ENCODE measurements around the gene MT1X.
A peak's percentile ranks its signal among the peaks of the same experiment; 100 is the strongest.

Gene MT1X

DNA sequence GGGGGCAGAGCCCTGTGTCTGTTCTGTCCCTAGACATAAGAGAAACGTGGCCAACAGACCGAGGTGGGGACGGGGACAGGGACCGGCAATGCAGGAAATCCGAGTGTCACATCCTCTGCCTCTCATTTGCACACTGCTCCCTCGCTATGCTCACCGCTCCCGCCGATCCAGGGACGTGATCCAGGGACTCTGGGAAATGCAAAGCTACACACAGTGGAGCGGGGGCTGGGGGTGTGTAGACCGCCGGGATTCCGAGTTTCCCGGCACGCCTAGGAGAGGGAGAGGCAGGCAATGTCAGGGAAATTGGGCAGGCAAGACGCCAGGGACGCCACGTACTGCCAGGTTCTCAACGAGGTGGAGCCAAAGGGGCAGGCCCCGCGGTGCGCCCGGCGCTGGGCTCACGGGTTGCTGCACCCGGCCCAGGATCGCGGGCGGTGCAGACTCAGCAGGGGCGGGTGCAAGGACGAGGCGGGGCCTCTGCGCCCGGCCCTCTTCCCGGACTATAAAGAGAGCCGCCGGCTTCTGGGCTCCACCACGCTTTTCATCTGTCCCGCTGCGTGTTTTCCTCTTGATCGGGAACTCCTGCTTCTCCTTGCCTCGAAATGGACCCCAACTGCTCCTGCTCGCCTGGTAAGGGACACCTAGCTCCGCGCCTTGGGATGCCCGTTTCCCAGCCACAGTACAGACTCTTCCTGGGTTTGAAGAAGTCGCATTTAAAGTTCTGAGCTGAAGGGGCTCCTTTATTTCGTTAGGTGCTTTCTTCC lies at the start of gene MT1X:
TSS of gene MT1X (plus strand) at position 532 of the 764 bp plus-strand sequence. CDS start at position 603, 71 bp downstream.
- peak; percentile 50 to 93 for DNase-seq

DNA sequence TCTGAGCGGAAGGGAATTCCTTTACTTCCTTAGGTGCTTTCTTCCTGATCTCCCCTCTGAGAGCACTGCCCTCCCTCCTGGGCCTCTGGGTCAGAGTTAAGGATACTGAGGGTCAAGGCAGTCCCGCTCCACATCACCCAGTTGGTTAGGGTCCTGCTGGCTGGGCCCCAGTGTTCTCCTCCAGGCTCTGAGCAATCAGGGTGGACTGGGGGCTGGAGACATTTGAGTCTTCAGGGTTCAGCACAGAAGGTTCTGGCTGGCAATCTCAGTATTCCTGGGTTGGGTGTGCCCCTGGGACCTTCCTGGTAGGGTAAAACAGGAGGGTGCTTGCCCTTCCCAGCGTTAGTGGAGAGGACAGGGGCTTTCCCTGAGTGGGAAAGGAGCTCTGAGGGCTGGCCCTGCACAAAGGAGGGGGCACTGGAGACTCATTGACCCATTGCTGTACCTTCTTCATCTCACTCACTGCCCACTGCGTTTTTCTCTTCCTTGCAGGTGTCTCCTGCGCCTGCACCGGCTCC lies 49.4 kb upstream of the MT1X start:
- no peak for DNase-seq

DNA sequence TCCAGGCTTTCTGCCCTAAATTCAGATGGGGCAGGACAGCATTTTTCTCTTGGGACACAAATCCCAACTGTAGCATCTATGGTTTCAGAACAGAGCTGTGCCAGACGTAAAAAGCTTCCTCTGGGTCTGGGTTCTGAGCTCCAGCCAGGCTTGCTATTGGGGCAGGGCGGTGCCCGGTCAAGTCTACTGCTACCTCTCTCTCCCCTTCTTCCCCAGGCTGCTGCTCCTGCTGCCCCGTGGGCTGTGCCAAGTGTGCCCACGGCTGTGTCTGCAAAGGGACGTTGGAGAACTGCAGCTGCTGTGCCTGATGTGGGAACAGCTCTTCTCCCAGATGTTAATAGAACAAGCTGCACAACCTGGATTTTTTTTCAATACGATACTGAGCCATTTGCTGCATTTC lies 48.7 kb upstream of the MT1X start:
- DNase-seq = no peak

DNA sequence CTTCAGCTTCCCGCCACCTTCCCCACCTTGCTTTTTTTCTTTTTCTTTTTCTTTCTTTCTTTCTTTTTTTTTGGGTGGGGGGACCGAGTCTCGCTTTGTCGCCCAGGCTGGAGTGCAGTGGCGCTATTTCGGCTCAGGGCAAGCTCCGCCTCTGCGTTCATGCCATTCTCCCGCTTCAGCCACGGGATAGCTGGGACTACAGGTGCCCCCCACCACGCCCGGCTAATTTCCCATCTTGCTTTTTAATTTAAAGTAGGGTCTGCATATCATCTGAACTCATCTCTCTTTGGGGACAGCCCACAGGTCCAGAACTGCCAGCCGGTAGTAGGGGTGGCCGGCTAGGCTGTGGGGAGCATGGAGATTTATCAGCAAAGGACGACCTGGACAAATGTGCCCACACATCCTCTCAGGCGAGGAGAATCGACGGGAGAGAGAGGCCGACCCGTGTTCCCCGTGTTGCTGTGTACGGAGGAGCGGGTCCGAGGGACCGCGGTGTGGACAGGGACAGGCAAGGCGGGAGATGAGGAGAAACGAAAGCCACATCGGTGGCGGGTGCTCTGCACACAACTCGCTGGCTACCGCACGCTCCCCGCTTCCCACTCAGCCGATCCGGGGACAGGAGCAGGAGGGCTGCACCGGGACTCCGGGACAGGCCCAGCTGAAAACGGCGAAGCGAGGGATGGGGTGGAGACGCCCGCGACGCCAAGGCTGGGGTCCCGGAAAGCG lies 47.4 kb upstream of the MT1X start:
- DNase-seq = no peak

DNA sequence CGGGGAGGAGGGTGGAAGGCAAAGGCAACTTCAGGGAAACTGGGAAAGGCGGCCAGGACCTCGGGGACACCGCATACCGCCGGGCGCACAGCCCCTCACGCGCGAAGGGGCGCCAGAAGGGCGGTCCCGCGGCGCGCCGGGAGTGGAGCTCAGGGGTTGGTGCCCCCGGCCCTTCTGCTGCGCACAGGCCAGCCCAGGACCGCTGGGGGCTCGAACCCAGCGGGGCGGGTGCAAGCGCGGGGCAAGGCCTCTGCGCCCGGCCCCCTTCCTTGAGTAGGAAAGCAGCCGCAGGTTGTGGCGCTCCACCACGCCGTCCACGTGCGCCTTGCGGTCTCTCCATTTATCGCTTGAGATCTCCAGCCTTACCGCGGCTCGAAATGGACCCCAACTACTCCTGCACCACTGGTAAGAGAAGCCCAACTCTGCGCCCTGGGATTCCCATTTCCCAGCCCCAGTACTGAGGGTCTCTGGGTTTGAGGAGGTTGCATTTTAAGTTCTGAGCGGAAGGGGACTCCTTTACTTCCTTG lies 46.8 kb upstream of the MT1X start:
- DNase-seq = no peak

DNA sequence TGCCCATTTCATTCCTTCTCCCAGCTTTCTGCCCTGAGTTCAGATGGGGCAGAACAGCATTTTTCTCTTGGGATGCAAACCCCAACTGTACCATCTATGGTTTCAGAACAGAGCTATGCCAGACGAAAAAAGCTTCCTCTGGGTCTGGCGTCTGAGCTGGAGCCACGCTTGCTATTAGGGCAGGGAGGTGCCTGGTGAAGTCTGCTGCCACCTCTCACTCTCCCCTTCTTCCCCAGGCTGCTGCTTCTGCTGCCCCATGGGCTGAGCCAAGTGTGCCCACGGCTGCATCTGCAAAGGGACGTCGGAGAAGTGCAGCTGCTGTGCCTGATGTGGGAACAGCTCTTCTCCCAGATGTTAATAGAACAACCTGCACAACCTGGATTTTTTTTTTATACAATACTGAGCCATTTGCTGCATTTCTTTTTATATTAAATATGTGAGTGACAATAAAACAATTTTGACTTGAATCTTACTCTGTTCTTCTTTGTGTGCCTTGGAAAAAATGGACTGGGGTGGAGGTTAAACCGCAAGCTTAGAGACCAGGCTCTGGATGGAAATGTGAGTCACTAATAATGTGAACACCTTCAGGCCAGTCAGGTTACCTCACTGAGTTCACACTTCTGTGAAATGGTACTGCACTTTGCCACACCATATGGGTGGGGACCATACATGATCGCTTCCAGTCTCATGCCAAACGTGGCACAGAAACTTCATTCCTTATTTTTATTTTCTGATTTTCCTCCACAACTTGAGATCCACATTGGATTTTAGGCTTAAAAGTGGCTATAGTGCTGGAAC lies 45.5 kb upstream of the MT1X start:
- DNase-seq = no peak

DNA sequence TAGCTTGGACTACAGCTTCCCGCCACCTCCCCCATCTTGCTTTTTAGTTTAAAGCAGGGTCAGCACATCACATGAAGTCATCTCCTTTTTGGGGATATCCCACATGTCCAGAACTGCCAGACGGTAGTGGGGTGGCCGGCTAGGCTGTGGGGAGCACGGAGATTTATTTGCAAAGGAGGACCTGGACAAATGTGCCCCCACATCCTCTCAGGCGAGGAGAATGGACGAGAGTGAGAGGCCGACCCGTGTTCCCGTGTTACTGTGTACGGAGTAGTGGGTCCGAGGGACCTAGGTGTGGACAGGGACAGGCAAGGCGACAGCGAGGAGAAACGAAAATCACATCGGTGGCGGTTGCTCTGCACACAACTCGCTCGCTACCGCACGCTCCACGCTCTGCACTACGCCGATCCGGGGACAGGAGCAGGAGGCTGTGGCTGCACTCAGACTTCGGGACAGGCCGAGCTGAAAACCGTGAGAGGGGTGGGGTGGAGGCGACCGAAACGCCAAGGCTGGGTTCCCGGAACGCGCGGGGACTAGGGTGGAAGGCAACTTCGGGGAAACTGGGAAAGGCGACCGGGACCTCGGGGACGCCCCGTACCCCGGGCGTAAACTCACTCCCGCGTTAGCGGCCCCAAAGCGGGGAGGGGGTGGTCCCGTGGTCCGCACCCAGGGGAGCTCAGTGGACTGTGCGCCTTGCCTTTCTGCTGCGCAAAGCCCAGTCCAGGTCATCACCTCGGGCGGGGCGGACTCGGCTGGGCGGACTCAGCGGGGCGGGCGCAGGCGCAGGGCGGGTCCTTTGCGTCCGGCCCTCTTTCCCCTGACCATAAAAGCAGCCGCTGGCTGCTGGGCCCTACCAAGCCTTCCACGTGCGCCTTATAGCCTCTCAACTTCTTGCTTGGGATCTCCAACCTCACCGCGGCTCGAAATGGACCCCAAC lies 44.2 kb upstream of the MT1X start, which contains the start of gene MT1A:
TSS of gene MT1A (plus strand) at position 853 of the 937 bp plus-strand sequence. CDS start at position 926, 73 bp downstream.
- DNase-seq = no peak

DNA sequence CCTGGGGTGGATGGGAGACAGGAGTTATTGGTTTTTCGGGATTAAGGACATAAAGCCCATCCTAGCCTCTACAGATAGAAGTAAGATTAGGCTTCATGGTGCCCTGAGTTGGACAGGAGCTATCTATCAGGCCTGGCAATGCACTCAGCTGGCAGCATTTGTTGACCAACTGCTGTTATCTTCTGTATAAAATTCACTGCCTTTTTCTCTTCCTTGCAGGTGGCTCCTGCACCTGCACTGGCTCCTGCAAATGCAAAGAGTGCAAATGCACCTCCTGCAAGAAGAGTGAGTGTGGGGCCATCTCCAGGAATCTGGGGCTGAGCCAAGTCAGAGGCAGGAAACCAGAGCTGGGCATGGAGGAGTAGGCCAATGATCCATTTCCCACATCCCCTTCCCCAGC lies 43.2 kb upstream of the MT1X start:
- no peak for DNase-seq

DNA sequence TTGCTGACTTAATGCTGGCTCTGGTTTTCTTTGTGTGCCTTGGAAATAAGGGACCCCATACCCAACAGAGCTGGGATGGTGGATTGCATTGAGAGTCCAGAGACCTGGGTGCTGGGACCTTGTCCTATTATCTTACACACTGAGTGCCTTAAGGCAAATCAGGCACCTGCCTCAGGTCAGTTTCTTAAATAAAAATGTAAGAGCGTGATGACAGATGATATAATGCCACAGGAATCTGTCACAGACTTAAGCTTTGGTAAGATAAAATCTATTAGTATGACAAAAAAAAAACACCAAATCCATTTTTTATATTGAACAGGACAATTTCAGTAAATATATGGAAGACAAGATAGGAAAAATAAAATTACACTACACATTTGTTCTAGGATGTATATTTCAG lies 42.2 kb upstream of the MT1X start:
- DNase-seq = no peak

DNA sequence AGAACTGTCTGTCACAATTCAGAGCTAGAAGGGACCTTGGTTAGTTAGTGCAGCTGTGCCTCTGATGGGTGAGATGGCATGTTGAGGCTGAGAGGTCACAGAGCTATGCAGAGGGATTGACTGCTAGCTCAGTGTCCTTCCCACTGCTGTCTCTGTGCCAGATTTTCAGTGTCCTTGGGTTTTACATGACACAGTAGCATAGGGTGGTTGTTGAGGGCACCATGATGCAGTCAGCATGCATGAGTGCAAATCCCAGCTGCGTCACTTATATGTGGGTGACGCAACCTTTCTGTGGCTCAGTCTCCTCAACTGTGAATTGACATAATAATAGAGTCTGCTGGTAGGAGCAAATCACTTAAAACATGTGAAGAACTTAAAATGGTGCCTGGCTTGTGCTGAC lies 41.1 kb upstream of the MT1X start:
- DNase-seq = no peak

DNA sequence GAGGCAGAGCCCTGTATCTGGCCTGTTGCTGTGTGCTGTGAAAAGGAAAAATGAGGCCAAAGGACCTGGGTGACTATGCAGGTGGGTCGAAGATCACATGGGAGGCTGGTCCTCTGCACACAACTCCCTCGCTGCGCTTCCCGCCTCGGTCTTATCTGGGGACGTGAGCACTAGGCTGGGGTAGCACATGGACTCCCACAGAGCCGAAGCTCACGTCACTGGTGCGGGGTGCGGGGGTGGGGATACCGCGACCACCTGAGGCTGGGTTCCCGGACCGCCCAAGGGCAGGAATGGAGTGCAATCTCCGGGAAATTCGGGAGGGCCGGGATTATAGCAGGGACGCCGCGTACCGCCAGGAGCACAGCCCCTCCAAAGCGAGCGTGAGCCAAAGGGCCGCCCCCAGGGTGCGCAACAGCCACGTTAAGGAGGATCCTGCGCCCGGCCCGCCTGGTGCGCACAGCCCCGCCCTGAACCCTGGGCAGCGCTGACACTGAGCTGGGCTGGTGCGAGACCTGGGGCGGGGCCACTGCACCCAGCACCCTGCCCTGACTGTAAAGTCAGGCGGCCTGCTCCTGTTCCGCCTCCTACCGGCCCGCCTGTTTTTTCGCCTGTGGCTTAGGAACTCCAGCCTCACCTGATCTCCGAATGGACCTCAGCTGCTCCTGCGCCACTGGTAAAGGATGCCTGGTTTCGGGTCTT lies 39.0 kb upstream of the MT1X start:
- DNase-seq = no peak

DNA sequence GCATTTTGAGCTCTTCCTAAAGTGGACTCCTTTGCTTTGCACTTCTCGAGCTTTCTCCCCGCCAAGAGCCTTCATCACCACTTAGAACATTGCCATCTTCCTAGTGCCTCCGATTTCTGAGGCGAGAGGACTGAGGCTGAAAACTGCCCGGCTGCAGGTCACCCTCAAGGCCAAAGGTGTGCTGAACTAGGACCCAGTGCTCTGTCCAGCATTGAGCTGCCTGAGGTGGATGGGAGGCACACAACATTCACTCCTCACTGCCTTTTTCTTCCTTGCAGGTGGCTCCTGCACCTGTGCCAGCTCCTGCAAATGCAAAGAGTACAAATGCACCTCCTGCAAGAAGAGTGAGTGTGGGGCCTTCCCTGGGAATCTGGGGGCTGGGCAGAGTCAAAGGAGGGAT lies 38.4 kb upstream of the MT1X start:
- DNase-seq = no peak

DNA sequence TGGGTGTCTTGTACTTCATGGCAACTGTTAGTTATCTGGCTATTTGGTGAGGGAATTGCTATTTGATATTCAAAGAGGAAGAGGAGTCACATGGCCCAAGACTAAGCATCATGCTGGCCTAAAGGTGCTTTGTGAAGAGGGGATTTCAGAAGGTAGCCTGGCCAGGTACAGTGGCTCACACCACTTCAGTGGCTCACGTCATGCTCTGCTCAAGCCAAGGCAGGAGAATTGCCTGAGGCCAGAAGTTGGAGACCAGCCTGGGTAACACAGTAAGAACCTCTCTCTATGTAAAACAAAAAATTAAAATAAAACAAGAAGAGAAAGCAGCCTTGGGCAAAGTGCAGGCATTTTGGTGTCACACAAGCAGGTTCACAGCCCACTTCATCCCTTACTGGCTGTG lies 37.0 kb upstream of the MT1X start:
- DNase-seq = no peak

DNA sequence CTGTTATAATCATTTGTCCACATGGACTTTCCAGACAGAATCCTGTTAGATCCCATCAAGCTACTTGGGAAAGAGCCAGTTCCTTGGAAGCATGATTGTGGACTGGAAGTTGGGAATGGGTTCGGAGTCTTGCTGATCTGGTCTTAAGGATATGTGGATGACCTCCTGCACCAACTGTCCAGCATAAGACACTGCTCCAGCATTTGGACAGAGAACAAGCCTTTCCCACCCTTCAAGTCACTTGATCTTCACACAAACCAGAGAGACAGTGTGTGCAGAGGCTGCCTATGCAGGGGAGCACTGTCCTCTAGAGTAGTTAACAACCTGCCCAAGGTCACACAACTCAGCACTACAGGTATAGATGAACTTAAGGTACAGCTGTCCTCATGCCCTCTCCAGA lies 36.4 kb upstream of the MT1X start:
- no peak for DNase-seq

DNA sequence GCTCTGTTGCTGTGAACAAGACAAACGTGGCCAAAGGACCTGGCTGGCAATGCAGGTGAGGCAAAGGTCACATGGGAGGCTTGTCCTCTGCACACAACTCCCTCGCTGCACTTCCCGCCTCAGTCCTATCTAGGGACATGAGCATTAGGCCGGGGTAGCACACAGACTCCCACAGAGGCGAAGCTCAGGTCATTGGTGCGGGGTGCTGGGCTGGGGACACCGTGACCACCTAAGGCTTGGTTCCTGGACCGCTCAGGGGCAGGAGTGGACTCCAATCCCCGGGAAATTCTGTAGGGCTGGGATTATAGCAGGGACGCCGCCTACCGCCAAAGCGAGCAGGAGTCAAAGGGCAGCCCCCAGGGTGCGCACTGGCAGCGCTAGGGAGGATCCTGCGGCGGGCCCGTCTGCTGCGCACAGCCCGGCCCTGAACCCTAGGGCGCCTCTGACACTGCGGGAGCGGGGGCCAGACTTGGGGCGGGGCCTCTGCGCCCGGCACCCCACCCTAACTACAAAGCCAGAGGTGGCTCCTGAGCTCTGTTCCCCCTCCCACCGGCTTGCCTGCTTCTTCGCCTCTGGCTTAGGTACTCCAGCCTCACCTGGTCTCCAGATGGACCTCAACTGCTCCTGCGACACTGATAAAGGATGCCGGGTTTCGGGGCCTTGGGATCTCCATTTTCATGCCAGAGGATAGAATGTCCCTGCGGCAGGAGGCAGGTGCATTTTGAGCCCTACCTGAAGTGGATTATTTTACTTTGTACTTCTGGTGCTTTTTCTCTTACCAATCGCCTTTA lies 34.4 kb upstream of the MT1X start:
- no peak for DNase-seq

DNA sequence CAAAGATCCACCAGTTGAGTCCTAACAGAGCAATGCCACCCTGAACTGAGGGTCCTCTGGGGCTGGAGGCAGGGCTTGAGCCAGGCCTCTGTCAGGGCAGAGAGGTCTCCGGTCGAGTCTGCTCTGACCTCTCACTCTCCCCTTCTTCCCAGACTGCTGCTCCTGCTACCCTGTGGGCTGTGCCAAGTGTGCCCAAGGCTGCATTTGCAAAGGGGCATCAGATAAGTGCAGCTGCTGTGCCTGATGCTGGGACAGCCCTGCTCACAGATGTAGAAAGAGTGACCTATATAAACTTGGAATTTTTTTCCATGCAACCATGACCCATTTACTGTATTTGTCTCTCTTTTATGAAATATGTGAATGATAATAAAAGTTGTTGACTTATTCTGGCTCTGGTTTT lies 33.0 kb upstream of the MT1X start:
- no peak for DNase-seq

DNA sequence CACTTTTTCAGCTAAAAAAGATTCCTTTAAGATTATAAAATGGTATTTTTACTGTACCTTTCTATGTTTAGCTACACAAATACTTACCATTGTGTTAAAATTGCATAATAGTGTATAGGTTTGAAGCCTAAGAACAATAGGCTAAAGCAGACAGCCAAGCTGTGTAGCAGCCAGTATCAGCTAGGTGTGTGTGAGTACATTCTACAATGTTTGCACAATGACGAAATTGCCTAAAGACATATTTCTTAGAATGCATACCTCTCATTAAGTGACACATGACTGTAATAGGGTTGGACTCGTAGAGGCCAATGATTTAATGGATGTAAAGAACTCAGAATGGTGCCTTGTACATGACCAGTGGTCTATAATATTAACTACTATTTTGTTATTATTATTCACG lies 32.5 kb upstream of the MT1X start:
- no peak for DNase-seq

DNA sequence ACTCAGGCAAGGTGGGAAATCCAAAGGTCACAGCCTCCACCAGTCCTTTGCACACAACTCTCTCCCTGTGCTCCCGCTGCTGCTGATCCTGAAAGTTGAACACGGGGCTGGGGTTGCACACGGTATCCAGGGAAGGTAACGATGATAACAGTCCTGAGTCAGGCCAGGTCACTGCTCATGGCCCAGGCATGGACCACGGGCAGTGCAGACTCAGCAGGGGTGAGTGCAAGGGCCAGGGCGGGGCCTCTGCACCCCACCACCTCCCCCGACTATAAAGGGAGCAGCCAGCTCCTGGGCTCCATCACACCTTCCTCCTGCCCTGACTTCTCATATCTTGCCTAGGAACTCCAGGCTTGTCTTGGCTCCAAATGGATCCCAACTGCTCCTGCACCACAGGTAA lies 30.7 kb upstream of the MT1X start, which contains the start of gene MT1B:
TSS of gene MT1B (plus strand) at position 301 of the 400 bp plus-strand sequence. CDS start at position 369, 68 bp downstream.
- DNase-seq = no peak

DNA sequence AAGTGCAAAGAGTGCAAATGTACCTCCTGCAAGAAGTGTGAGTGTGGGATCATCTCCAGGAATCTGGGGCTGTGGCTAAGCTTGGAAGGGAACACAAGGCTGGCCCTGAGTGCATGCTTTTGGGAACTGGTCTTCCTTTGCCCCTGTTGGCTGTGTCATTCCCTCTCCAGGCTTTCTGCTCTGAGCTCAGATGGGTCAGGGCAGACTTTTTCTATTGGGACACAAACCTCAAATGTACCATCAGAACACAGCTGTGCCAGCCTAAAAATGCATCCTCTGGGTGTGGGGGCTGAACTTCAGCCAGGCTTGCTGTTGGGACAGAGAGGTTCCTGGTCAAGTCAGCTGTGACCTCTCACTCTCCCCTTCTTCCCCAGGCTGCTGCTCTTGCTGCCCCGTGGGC lies 29.7 kb upstream of the MT1X start:
- DNase-seq = no peak

DNA sequence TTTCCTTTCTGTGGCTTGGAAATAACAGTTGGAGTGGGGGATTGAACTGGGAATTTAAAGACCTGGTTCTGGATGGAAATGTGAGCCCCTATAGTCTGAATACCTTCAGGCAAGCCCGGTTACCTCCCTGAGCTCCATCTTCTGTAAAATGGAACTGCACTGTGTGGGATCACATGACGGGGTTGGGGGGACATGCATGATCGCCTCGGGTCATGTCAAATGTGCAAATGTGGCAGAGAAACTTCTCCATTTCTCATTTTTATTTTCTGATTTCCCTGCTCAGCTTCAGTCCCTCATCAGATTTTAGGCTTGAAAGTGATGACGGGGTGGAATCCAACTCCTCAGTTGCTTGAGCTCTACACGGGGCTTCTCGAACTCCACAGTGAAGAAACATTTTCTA lies 29.1 kb upstream of the MT1X start:
- no peak for DNase-seq
